ENCODE results near the gene UBE2D1.

The UBE2D1 gene

DNA sequence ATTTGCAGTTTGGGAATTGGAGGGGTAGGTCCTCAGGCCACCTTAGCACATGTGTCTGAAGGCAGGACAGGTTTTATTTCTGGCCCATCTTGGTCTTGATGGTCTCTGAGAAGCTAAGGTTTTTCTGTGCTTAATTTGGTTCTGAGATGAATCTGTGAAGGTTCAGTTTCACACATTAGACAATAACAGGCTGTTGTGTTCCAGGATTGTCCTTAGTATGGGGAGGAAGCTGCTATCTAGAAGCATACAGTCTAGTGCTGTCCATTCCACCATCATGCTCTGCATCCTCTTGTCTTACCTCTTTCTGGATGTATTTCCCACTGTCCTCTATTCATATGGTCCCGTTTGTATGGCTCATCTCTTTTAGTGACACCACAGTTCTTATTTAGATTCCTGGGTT, 7.1 kb downstream of the UBE2D1 start:
- no peak for DNase-seq

DNA sequence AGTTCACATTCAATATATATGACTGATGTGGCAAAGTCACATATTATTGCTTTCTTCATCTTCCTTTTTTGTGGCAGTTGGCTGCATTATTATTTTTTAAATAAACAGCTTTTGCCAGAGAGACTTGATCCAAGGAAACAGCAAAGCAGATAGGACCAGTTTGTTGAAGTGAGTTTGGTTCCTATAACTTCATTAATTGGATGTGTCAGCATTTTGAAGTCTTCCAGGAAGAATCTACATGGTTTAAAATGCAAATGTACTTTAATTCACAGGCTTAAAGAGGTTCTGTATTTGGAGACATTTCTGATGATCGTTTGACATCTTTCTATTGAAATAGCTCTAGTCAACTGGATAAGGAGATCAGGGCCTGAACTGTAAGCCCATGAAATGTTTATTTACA, 13.2 kb downstream of the UBE2D1 start:
- no peak for DNase-seq

- no peak for DNase-seq
Observed at GRCh38 chr10:58348571-58349033, 13.8 kb downstream of the UBE2D1 start.

GRCh38 chr10:58350023-58350422, 15.2 kb downstream of the UBE2D1 start:
- no peak for DNase-seq

- DNase-seq, result no peak
Observed at GRCh38 chr10:58350619-58351323, 16.0 kb downstream of the UBE2D1 start.

- DNase-seq, result no peak
Observed at GRCh38 chr10:58351616-58352578, 17.1 kb downstream of the UBE2D1 start.

GRCh38 chr10:58352956-58353610, 18.3 kb downstream of the UBE2D1 start:
- DNase-seq, result no peak

DNA sequence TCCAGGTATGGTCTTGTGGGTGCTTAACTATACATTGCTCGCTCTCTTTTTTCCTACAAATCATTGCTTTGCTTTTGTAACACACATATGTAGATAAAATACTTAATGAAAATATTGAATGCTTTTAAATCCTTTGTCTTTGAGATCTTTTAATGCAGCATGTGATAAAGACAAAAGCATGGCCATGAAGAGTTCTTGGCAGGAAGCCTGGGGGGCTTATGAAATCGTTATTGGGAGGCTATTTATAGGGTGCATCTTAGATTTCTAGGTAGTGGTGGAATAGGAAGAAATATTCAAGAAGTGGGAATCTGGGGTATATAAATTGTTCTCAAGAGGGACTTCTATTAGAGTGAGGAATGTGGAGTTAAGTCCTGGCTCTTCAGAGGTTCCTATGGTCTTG, 21.9 kb downstream of the UBE2D1 start:
- DNase-seq, result no peak

GRCh38 chr10:58358314-58358933, 23.6 kb downstream of the UBE2D1 start:
- no peak for DNase-seq

DNA sequence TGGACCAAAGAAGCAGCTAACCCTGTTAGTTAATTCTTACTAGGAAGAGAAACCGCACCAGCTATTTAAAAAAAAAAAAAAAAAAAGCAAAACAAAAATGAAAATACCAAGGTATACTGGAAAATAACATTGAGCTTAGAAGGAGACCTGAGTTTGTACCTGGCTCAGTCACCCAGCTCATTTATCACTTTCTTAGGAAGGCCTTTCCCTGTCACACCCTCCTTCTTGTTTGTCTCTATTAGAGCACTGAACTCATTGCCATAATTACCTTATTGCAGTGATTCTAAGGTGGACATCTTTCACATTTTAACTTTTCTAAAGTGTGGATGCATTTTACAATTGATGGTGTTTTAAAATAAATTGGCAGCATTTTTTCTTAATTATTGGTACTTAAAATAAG, 24.1 kb downstream of the UBE2D1 start:
- no peak for DNase-seq

GRCh38 chr10:58359541-58359940, 24.7 kb downstream of the UBE2D1 start:
- no peak for DNase-seq

DNA sequence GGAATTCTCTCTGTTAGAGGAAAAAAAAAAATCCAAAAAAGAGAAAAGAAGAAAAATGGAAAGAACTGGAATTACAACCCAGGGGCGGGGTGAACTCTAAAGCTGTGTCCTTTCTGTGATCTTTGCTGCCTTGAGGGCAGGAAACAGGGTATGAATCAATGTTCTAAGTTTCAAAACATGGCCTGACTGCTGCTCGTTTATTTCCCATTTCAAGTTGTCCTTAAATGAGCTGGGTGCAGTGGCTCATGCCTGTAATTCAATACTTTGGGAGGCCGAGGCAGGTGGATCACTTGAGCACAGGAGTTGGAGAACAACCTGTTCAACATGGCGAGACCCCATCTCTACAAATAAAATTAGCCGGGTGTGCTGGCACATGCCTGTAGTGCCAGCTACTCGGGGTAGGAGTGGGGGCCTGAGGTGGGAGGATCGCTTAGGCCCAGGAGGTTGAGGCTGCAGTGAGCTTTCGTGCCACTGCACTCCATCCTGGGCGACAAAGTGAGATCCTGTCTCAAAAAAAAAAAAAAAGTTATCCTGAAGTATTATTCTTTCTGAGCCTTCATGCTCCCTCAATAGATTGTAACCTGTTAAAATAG, 25.7 kb downstream of the UBE2D1 start:
- no peak for DNase-seq

DNA sequence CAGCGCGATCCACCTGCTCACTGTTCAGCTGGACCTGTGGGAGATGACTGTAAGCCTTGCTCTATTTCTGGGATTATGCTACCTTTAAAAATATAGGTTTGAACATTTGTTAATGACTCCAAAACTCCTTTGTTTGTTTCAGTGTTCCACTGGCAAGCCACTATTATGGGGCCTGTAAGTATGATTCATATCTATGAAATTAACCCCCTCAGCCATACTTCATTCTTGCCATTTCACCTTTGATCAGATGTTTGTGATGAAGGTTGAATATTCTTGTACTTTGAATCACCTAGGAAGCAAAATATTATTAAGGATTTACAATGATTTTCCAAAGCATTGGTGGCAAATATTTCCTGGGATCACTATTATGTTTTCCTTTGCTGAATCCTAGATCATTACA, 26.5 kb downstream of the UBE2D1 start:
- no peak for DNase-seq

- DNase-seq, result no peak
Observed at GRCh38 chr10:58362027-58362789, 27.4 kb downstream of the UBE2D1 start.

DNA sequence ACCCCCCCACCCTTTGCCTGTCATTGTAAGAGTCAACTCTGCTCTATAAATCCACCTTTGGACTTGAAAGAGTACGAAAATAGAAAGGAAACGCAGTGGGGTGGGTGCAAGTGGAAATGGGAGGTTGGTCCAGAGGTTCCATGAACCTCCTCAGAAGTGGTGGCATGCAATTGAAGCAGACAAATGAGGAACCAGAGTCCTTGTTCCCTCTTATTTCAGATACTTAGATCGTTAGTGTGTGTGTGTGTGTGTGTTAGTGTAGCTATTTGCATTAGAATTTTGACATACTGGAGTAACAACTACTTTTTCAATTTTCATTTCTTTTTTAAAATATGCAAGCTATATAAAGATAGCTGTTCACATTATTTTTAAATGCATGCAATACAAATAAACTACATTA, 32.3 kb downstream of the UBE2D1 start:
- DNase-seq, result no peak

DNA sequence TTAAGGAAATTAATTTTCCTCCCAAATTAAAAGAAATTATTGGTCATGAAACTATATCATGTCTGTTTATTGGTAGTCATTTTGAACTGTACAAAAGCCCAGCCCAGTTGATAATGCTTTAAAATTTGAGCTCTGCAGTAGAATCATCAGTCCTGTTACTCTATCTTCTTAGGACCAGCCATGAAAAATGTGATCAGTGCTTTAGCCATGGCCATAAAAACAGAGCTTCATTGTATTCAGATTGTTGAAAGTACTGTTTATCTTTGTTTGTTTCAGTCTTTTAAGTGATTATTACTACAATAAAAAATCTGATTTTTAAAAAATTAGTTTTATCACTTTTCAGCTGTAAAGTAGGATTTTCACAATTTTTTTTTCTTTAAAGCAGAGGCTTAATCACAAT, 36.7 kb downstream of the UBE2D1 start:
- no peak for DNase-seq

- DNase-seq, result no peak
Observed at GRCh38 chr10:58372607-58373441, 38.0 kb downstream of the UBE2D1 start.

- no peak for DNase-seq
Observed at GRCh38 chr10:58373442-58373827, 38.6 kb downstream of the UBE2D1 start.

DNA sequence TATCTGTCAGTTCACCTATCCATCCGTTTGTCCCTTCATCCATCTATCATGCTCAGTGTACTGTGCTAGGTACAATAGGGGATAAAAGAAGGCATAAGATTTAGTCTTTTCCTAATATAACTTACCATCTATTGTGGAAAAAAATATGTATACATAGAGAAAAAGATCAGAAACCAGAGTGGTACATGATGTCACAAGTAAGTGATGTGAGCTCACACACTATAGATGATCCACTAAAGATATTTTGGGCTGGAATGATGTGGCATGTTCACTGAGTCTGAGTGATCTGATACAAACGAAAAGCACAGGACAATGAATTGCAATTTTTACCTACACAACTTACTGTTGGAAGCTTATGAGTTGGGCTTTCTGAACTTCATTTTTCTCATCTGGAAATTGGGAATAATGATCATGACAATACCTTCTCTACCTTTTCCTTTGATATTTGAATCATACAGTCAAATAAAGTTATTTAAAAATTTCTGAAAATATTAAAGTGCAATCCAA, 47.7 kb downstream of the UBE2D1 start:
- DNase-seq, result no peak

DNA sequence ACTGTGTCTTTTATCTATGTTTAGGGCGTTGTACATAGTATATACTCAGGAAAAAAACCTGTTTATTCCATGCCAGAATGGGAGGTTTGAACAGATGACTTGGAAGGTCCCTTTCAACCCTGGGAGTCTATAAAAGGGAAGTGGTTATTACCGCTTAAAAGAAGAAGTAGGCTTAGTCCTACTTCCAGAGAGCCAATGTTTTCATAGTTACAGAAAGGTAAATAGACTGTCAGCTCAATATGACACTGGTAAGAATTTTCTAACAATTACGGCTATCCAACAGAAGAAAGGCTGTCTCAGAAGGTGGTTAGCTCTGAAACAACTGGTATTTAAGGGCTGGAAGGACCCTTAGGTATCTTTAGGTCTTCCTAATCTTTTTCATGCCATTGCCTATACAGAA, 49.3 kb downstream of the UBE2D1 start:
- DNase-seq, result no peak

GRCh38 chr10:58384544-58384998, 49.8 kb downstream of the UBE2D1 start:
- DNase-seq, result no peak

Measured in activated T-cell treated with anti-CD3 and anti-CD28 coated beads, Interleukin-2, amount 50 U/mL, for 1 hour (primary cell).